SK-N-SH (cell line): Measurements from ENCODE around the gene PHACTR2. TPM values are rescaled to one million over a fixed set of nuclear protein-coding genes. Genes with fewer than 3 reads are reported as not detected.
"Not testable (repeated sequence)": the region's sequence is repeated elsewhere in the genome, so short reads cannot be mapped to it uniquely, and the experiment has no call there.

Source experiments
- CTCF ChIA-PET: fragments of 300-600, 350-600 bp; formaldehyde crosslinking; extraction: SDS; loops from one replicate; lab custom pipeline; 2021; lab: Yijun Ruan, JAX
- POLR2A ChIA-PET: fragments of 350-600 bp; sonication (Branson Sonifier 250); formaldehyde crosslinking; extraction: SDS; loops from one replicate; lab custom pipeline; 2020; ENCODE audit warnings: antibody characterized with exemption, inconsistent platforms; lab: Yijun Ruan, JAX
- DNase-seq: peaks from one replicate; pipeline ENCODE4 v3.0.0; 2012
- H2AFZ ChIP-seq: fragments of 200-600 bp; sonication (generic); 2 replicates; pipeline ENCODE4 v1.8.1; 2016; ENCODE audit warnings: antibody characterized with exemption, mild to moderate bottlenecking, low read depth
- H3F3A ChIP-seq: fragments of 200-600 bp; sonication (generic); replicated peaks from 2 replicates; pipeline ENCODE3; 2016; ENCODE audit warnings: antibody characterized with exemption, mild to moderate bottlenecking; ENCODE audit not compliant: insufficient read depth
- H3K27ac ChIP-seq, 2 experiments: fragments of 200-500 bp in 1 of 2; fragments of 200-600 bp in 1 of 2; sonication (Bioruptor generic) in 1 of 2; sonication (generic), shearing (Covaris generic) in 1 of 2; 2 replicates each; pipeline versions ENCODE4 v1.5.1 to v1.6.1; 2014 to 2016; ENCODE audit warnings: low read depth in 2 of 2, inconsistent platforms in 1 of 2, low read length in 1 of 2, mild to moderate bottlenecking in 1 of 2, mixed read lengths in 1 of 2
- H3K27me3 ChIP-seq: fragments of 200-600 bp; sonication (generic), shearing (Covaris generic); 2 replicates; pipeline ENCODE4 v1.6.1; 2016; ENCODE audit warnings: mixed run types; ENCODE audit not compliant: insufficient read depth
- H3K36me3 ChIP-seq, 2 experiments: fragments of 200-500 bp in 1 of 2; fragments of 200-600 bp in 1 of 2; sonication (Bioruptor generic) in 1 of 2; sonication (generic) in 1 of 2; replicated peaks in 1 of 2; 2 replicates each; pipeline versions ENCODE3 to v1.5.1; 2014 to 2016; ENCODE audit warnings: low read length in 1 of 2, mild to moderate bottlenecking in 1 of 2; ENCODE audit not compliant: insufficient read depth in 2 of 2, control insufficient read depth in 1 of 2
- H3K4me1 ChIP-seq, 2 experiments: fragments of 200-500 bp in 1 of 2; fragments of 200-600 bp in 1 of 2; sonication (Bioruptor generic) in 1 of 2; sonication (generic), shearing (Covaris generic) in 1 of 2; 2 replicates each; pipeline versions ENCODE4 v1.5.1 to v1.6.1; 2014 to 2016; ENCODE audit warnings: low read depth in 1 of 2, low read length in 1 of 2, mixed run types in 1 of 2; ENCODE audit not compliant: insufficient read depth in 2 of 2, control insufficient read depth in 1 of 2
- H3K4me2 ChIP-seq: fragments of 200-600 bp; sonication (generic), shearing (Covaris generic); 2 replicates; pipeline ENCODE4 v1.6.1; 2017; ENCODE audit warnings: mixed run types
- H3K4me3 ChIP-seq, 2 experiments: fragments of 200-500 bp in 1 of 2; fragments of 200-600 bp in 1 of 2; sonication (Bioruptor generic) in 1 of 2; sonication (generic), shearing (Covaris generic) in 1 of 2; 2 replicates each; pipeline versions ENCODE4 v1.5.1 to v1.8.1; 2014 to 2016; ENCODE audit warnings: low read depth in 2 of 2, inconsistent platforms in 1 of 2, low read length in 1 of 2, mild to moderate bottlenecking in 1 of 2, mixed read lengths in 1 of 2, moderate library complexity in 1 of 2
- H3K79me2 ChIP-seq: fragments of 200-600 bp; sonication (generic); 2 replicates; pipeline ENCODE4 v1.8.1; 2017; ENCODE audit warnings: mild to moderate bottlenecking; ENCODE audit not compliant: insufficient read depth
- H3K9ac ChIP-seq: fragments of 200-600 bp; sonication (generic); 2 replicates; pipeline ENCODE4 v1.6.1; 2017; ENCODE audit warnings: mixed run types
- H3K9me2 ChIP-seq: fragments of 200-600 bp; sonication (generic); 2 replicates; pipeline ENCODE4 v1.6.1; 2017; ENCODE audit warnings: mixed run types
- H3K9me3 ChIP-seq: fragments of 200-600 bp; sonication (generic); 2 replicates; pipeline ENCODE4 v1.6.1; 2017; ENCODE audit warnings: mixed run types, mild to moderate bottlenecking, moderate library complexity
- H4K20me1 ChIP-seq: fragments of 200-600 bp; sonication (generic); 2 replicates; pipeline ENCODE4 v1.6.1; 2017; ENCODE audit warnings: mild to moderate bottlenecking, mixed run types; ENCODE audit not compliant: insufficient read depth
- CHD2 ChIP-seq: fragments of 150-350 bp; IDR thresholded peaks from 2 replicates; pipeline ENCODE4 v1.6.1; 2018; ENCODE audit warnings: low read length; ENCODE audit not compliant: partially characterized antibody
- CTCF ChIP-seq: fragments of 200-600 bp; sonication (generic); IDR thresholded peaks from 2 replicates; pipeline ENCODE4 v1.6.1; 2017; ENCODE audit warnings: antibody characterized with exemption, mild to moderate bottlenecking, moderate library complexity
- ELF1 ChIP-seq: IDR thresholded peaks from 2 replicates; pipeline ENCODE4 v1.4.0; 2012
- EZH2phosphoT487 ChIP-seq: fragments of 200-600 bp; sonication (generic); IDR thresholded peaks from 2 replicates; pipeline ENCODE4 v1.6.1; 2017; ENCODE audit warnings: low read depth, mixed run types, mild to moderate bottlenecking, antibody characterized with exemption, moderate library complexity, borderline replicate concordance
- FOSL2 ChIP-seq: IDR thresholded peaks from 2 replicates; pipeline ENCODE4 v1.4.0; 2012; ENCODE audit warnings: low read depth, mild to moderate bottlenecking, moderate library complexity, borderline replicate concordance
- FOXM1 ChIP-seq: IDR thresholded peaks from 2 replicates; pipeline ENCODE4 v1.4.0; 2012; ENCODE audit warnings: low read depth, mild to moderate bottlenecking
- GATA2 ChIP-seq: sonication (generic); formaldehyde crosslinking; IDR thresholded peaks from 2 replicates; pipeline ENCODE4 v1.5.0; 2020; ENCODE audit warnings: mild to moderate bottlenecking, missing genetic modification reagents
- MEF2A ChIP-seq: IDR thresholded peaks from 2 replicates; pipeline ENCODE4 v1.4.0; 2012; ENCODE audit warnings: low read depth, borderline replicate concordance
- MXI1 ChIP-seq: IDR thresholded peaks from 2 replicates; pipeline ENCODE4 v1.6.1; 2012; ENCODE audit warnings: mild to moderate bottlenecking, low read depth, low read length, improper control_type of control experiment
- NFIC ChIP-seq: IDR thresholded peaks from 2 replicates; pipeline ENCODE4 v1.4.0; 2012; ENCODE audit warnings: borderline replicate concordance
- PBX3 ChIP-seq: IDR thresholded peaks from 2 replicates; pipeline ENCODE4; 2012
- POLR2AphosphoS5 ChIP-seq: IDR thresholded peaks from 2 replicates; pipeline ENCODE4 v1.6.1; 2012; ENCODE audit warnings: low read depth, low read length
- RAD21 ChIP-seq: IDR thresholded peaks from 2 replicates; pipeline ENCODE4 v1.6.1; 2012; ENCODE audit warnings: mild to moderate bottlenecking, low read length
- REST ChIP-seq: IDR thresholded peaks from 2 replicates; pipeline ENCODE4 v1.6.1; 2012; ENCODE audit warnings: mild to moderate bottlenecking, low read depth, low read length, moderate library complexity
- RFX5 ChIP-seq: IDR thresholded peaks from 2 replicates; pipeline ENCODE4 v1.6.1; 2012; ENCODE audit warnings: mild to moderate bottlenecking, improper control_type of control experiment, low read length
- RXRA ChIP-seq: IDR thresholded peaks from 2 replicates; pipeline ENCODE4 v1.4.0; 2012; ENCODE audit warnings: low read depth, mild to moderate bottlenecking, borderline replicate concordance
- TCF12 ChIP-seq: IDR thresholded peaks from 2 replicates; pipeline ENCODE4 v1.4.0; 2012
- TEAD4 ChIP-seq: IDR thresholded peaks from 2 replicates; pipeline ENCODE4 v1.4.0; 2012; ENCODE audit warnings: mild to moderate bottlenecking, borderline replicate concordance; ENCODE audit not compliant: insufficient read depth
- ZBTB33 ChIP-seq: IDR thresholded peaks from 2 replicates; pipeline ENCODE4 v1.4.0; 2012; ENCODE audit warnings: low read depth, borderline replicate concordance
- WGBS: methylation state at CpG from one replicate; pipeline ENCODE4 v1.1.6; 2017; ENCODE audit warnings: low lambda C conversion rate; 5-methylcytosine and 5-hydroxymethylcytosine counted together
- polyA plus RNA-seq, 3 experiments: library from polyadenylated mRNA; depleted of rRNA; stranded (reverse); fragments of >200 nt; gene quantifications; 2 replicates each; pipeline ENCODE4 v1.2.3, GENCODE V29; 2012
- TF ChIP-seq, protein P1 (sequence below): IDR thresholded peaks from 2 replicates; pipeline ENCODE4 v1.4.0; 2012; ENCODE audit warnings: low read depth, borderline replicate concordance

Gene PHACTR2
- polyA plus RNA-seq, 1 of the 3 experiments (the other 2 are of a cell fraction) = 5.0 TPM

DNA sequence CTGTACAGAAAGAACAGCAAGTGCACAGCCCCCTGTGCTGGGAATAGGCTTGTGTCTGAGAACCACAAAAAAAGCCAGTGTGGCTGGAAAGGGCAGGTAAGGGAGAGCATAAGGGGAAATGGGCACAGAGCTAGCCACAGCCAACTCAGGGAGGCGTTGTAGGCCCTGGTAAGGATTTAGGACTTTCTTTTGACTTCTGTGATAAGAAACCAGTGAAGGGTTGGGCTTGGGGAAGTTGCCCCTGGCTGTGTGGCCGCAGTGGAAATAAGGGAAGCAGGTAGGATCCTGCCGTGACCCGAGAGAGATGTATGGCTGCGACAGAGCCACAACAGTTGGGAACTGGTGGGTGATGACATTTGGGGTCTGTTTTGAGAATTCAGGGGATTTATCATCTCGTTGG is 30.0 kb upstream of the PHACTR2 start:
- H3K27ac ChIP-seq = no peak overlapping the region
- no peak overlapping the region for H3K4me3 ChIP-seq
- no peaks in the 10 kb centered on the region for H3K27me3 ChIP-seq
- H2AFZ ChIP-seq = no peak overlapping the region
- H3K9ac ChIP-seq = no peak overlapping the region
- no peaks in the 10 kb centered on the region for H3K79me2 ChIP-seq
- H3K4me1 ChIP-seq = no peaks in the 10 kb centered on the region
- no peaks in the 10 kb centered on the region for H3F3A ChIP-seq
- H3K36me3 ChIP-seq = no peaks in the 10 kb centered on the region
- TF ChIP-seq PBX3 = no peak
- no peak for TF ChIP-seq RFX5
- no peak for TF ChIP-seq RXRA
- no peak for TF ChIP-seq GATA2 (CRISPR knock-in tag)
- no peak for TF ChIP-seq FOSL2
- TF ChIP-seq POLR2AphosphoS5 = no peak
- TF ChIP-seq, protein P1, sequence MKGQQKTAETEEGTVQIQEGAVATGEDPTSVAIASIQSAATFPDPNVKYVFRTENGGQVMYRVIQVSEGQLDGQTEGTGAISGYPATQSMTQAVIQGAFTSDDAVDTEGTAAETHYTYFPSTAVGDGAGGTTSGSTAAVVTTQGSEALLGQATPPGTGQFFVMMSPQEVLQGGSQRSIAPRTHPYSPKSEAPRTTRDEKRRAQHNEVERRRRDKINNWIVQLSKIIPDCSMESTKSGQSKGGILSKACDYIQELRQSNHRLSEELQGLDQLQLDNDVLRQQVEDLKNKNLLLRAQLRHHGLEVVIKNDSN = no peak
- no peak for TF ChIP-seq TCF12
- no peak for TF ChIP-seq NFIC
- no peak for TF ChIP-seq RAD21
- TF ChIP-seq REST = no peak
- TF ChIP-seq MXI1 = no peak
- no peak for TF ChIP-seq EZH2phosphoT487
- TF ChIP-seq ELF1 = no peak
- TF ChIP-seq FOXM1 = no peak
- TF ChIP-seq CTCF = no peak
- no peak for TF ChIP-seq TEAD4
- TF ChIP-seq ZBTB33 = no peak
- no peak for TF ChIP-seq MEF2A
- no peak for TF ChIP-seq CHD2
- TF ChIP-seq, all 33 proteins: peak for 0
- 85% methylated on average over 6 of the region's 6 CpGs for WGBS
- Histone ChIP-seq H3K9me3 (no peaks in the 10 kb centered on the region), H4K20me1 (no peaks in the 10 kb centered on the region), H3K9me2 (no peaks in the 10 kb centered on the region), H3K4me2 (no peak overlapping the region)
- DNase-seq = no peak
- CTCF ChIA-PET = interaction anchor here (1.1 kb wide), 1 partner anchor 10 kb away, joined by 3 read pairs; no protein-coding TSS in a partner anchor
- POLR2A ChIA-PET = no interaction called here

GRCh38 chr6:143649319-143649718 is 28.4 kb upstream of the PHACTR2 start:
- H3K79me2 ChIP-seq, CTCF ChIA-PET: not testable (repeated sequence)
- WGBS = 82% methylated on average over 1 of the region's 1 CpG

More at GRCh38 chr6:143649319-143649718, 28.4 kb upstream of the PHACTR2 start:
- H3K9ac ChIP-seq, H3K4me3 ChIP-seq, H4K20me1 ChIP-seq, H3K27ac ChIP-seq, H3K9me2 ChIP-seq, H3K36me3 ChIP-seq, H3K4me2 ChIP-seq, H2AFZ ChIP-seq, H3K4me1 ChIP-seq, H3K27me3 ChIP-seq, H3K9me3 ChIP-seq, H3F3A ChIP-seq, POLR2A ChIA-PET, DNase-seq: not testable (repeated sequence)
